DMS53 (cell line): ENCODE results near the gene DNAJB2.
"Not testable (repeated sequence)": the region's sequence is repeated elsewhere in the genome, so short reads cannot be mapped to it uniquely, and the experiment has no call there.

Source experiments
- DNase-seq: peaks from one replicate; lab custom pipeline; 2025; lab: John Stamatoyannopoulos, UW

DNAJB2 gene

GRCh38 chr2:219302412-219302968 lies 23.3 kb downstream of the DNAJB2 start:
- no peak for DNase-seq

DNA sequence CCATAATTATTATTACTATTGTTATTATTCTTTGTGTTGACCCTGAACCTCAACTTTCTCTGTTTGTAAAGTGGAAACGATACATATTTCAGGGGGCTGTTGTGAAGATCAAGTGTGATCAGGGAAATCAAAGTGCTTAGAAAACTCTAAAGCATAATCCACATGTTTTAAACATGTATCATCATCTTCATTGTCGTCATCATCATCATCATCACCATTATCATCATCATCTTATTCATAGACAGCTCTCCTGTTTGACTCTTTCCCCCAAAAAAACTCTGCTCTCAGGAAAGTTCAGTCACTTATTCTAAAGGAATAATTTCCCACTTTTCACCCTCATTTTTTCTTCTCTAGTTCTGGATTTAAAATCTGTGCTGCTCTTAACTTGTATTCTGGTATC lies 25.1 kb downstream of the DNAJB2 start:
- DNase-seq, result no peak

GRCh38 chr2:219306047-219306446 lies 26.9 kb downstream of the DNAJB2 start:
- DNase-seq, result no peak

GRCh38 chr2:219308142-219309101 lies 29.3 kb downstream of the DNAJB2 start:
- DNase-seq, result peak; percentile 80

GRCh38 chr2:219309278-219309677 lies 30.1 kb downstream of the DNAJB2 start, which contains the start of gene PTPRN:
PTPRN (minus strand) TSS chr2:219309401; CDS start chr2:219309332, 69 bp downstream.
- peak; percentile 86 for DNase-seq

DNA sequence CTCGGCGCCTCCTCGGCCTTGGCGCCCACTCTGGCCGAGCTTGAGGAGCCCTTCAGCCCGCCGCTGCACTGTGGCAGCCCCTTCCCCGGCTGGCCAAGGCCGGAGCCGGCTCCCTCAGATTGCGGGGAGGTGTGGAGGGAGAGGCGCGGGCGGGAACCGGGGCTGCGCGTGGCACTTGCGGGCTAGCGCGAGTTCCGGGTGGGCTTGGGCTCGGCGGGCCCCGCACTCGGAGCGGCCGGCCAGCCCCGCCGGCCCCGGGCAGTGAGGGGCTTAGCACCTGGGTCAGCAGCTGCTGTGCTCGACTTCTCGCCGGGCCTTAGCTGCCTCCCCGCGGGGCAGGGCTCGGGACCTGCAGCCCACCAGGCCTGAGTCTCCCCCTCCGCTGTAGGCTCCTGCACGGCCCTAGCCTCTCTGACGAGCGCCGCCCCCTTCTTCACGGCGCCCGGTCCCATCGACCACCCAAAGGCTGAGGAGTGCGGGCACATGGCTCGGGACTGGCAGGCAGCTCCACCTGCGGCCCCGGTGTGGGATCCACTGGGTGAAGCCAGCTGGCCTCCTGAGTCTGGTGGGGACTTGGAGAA lies 33.6 kb downstream of the DNAJB2 start:
- DNase-seq, result not testable (repeated sequence)

- DNase-seq, result no peak
These were observed 35.8 kb downstream of the DNAJB2 start for GRCh38 chr2:219314804-219315468.

DNA sequence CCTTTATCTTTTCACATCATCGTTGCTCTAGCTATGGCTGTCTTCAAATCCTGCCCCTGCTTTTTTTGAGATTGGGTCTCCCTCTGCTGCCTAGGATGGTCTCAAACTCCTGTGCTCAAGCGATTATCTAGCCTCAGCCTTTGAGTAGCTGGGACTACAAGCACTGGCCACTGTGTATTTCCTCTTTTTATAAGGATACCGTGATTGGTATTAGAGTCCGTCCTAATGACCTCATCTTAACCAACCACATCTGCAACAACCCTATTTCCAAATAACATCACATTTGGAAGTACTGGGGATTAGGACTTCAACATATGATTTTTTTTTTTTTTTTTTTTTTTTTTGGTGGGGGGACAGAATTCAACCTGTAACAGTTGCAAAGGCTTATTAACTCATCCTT lies 44.3 kb downstream of the DNAJB2 start:
- DNase-seq, result no peak

- DNase-seq, result no peak
These were observed 46.0 kb downstream of the DNAJB2 start for GRCh38 chr2:219325136-219325535.

GRCh38 chr2:219325657-219326315 lies 46.6 kb downstream of the DNAJB2 start:
- no peak for DNase-seq

GRCh38 chr2:219327719-219328118 lies 48.6 kb downstream of the DNAJB2 start:
- DNase-seq, result peak; percentile 54

DNA sequence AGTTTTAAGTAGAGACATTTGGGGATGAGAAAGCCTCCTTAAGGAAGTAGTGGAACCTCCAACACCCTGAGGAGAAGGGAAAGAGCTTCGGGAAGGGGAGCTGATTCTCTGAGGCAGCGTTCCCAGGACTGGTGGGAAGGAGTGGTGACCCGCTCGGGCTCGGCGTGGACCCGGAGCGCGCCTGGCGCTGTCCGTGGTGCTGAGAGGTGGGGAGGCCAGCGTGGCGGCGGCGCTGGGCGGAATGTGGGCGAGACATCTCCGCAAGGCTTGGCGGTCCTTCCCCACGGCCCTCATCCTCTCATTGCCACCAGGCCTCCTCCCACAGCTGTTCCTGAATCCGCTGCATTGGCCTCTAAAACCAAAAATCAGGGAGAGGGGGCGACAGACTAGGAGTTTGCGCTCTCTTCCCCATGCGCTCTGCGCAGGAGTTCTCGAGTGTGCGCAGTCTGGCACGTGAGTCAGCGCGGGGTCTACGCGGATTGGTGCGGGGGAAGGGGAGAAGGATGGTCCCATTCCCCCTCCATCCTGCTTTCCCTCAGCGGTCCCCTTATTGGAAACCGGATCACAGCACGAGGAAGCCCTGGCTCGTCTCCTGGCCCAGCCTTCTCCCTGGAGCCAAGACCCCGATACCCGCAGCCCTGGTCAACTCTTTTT lies 52.5 kb downstream of the DNAJB2 start:
- no peak for DNase-seq

DNA sequence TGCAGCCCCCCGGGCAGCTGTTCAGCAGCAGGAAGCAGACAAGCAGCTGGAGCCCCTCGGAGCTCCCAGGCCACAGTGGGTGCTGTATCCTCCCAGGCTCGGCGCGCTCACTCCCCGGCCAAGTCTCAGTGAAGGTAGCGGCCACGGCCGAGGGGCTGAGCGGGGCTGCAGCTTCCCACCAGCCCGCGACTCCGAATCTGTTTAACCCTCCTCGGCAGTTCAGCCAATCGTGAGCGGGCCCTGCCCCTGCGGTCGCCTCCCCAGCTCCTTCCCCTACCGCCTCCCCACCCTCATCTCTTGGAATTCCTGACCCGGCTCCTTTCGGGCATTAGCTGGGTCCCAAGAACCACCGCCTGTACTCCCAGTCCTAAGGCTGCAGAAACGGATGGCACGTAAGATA lies 53.4 kb downstream of the DNAJB2 start, which contains the start of gene RESP18:
Gene RESP18, minus strand, starts transcription at position 203 of the 400 bp plus-strand sequence.
- DNase-seq, result no peak

DNA sequence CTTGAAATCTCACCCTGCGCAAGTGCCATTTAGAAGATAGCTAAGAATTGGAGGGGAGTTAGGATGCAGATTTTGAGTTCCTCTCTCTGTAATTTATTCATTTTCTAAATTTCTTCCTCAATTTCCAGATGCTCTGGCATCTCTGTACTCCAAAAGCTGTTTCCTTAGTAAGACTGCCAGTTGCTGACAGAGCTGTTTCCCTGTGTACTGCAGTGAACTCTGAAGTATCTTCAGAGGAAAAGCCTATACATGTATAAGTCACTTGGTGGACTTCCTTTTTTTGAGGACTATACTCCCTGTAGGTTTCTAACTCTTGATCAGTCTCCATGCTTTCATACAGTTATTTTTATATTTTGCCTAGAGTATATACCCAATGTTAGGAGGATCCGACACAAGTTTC lies 54.9 kb downstream of the DNAJB2 start:
- no peak for DNase-seq

GRCh38 chr2:219335373-219335786 lies 56.2 kb downstream of the DNAJB2 start:
- DNase-seq, result peak; percentile 26
